HEK293 (cell line): ENCODE measurements around the gene MKI67.

ENCODE experiments used
- CTCF ChIA-PET: fragments of 350-600 bp; formaldehyde crosslinking; extraction: SDS; loops from one replicate; lab custom pipeline; 2021; ENCODE audit warnings: antibody characterized with exemption; lab: Yijun Ruan, JAX
- POLR2A ChIA-PET: fragments of 300-600 bp; formaldehyde crosslinking; extraction: SDS; loops from one replicate; lab custom pipeline; 2020; ENCODE audit warnings: antibody characterized with exemption, inconsistent platforms; lab: Yijun Ruan, JAX
- H3K27ac ChIP-seq: fragments of 200-500 bp; sonication (Bioruptor generic); 2 replicates; pipeline ENCODE4 v1.5.1; 2014; ENCODE audit warnings: low read depth, low read length, control low read depth, inconsistent platforms; ENCODE audit errors: extremely low read depth
- H3K36me3 ChIP-seq, 2 experiments: fragments of 200-500 bp in 1 of 2; sonication (Bioruptor generic) in 1 of 2; 1 replicate in 1 of 2; 2 replicates in 1 of 2; pipeline ENCODE4 v1.5.1; 2014 to 2017; ENCODE audit warnings: inconsistent platforms in 2 of 2, low read length in 2 of 2; ENCODE audit not compliant: control insufficient read depth in 2 of 2, insufficient read depth in 1 of 2
- H3K4me1 ChIP-seq: fragments of 200-500 bp; sonication (Bioruptor generic); 2 replicates; pipeline ENCODE4 v1.5.1; 2014; ENCODE audit warnings: mild to moderate bottlenecking, low read length, inconsistent platforms; ENCODE audit not compliant: control insufficient read depth, insufficient read depth
- H3K4me3 ChIP-seq: 2 replicates; pipeline ENCODE4 v1.5.1; 2011; ENCODE audit warnings: low read depth, mild to moderate bottlenecking, control low read depth, low read length, moderate library complexity
- H3K9me3 ChIP-seq: fragments of 200-500 bp; sonication (Bioruptor generic); 2 replicates; pipeline ENCODE4 v1.5.1; 2014; ENCODE audit warnings: low read depth, low read length, inconsistent platforms; ENCODE audit not compliant: control insufficient read depth, insufficient read depth
- ATF2 ChIP-seq: fragments of 450-650 bp; formaldehyde crosslinking; IDR thresholded peaks from 2 replicates; pipeline ENCODE4 v1.5.1; 2016; ENCODE audit warnings: missing biosample characterization, missing genetic modification characterization, low read depth
- GLIS2 ChIP-seq: fragments of 450-650 bp; formaldehyde crosslinking; IDR thresholded peaks from 2 replicates; pipeline ENCODE4 v1.5.1; 2016; ENCODE audit warnings: missing biosample characterization, missing genetic modification characterization
- HOXD13 ChIP-seq: sonication (generic); formaldehyde crosslinking; IDR thresholded peaks from 2 replicates; pipeline ENCODE4 v1.8.0; 2022; ENCODE audit warnings: missing genetic modification reagents, borderline replicate concordance
- RBAK ChIP-seq: fragments of 450-650 bp; formaldehyde crosslinking; IDR thresholded peaks from 2 replicates; pipeline ENCODE4 v1.5.1; 2016; ENCODE audit warnings: missing biosample characterization, missing genetic modification characterization
- ZBTB21 ChIP-seq: fragments of 450-650 bp; formaldehyde crosslinking; IDR thresholded peaks from 2 replicates; pipeline ENCODE4 v1.5.1; 2017; ENCODE audit warnings: missing biosample characterization, missing genetic modification characterization
- ZEB2 ChIP-seq: fragments of 450-650 bp; formaldehyde crosslinking; IDR thresholded peaks from 2 replicates; pipeline ENCODE4 v1.5.1; 2016; ENCODE audit warnings: missing biosample characterization, missing genetic modification characterization
- ZFHX2 ChIP-seq: fragments of 450-650 bp; formaldehyde crosslinking; conservative IDR thresholded peaks from 2 replicates; pipeline ENCODE4 v1.5.1; 2016; ENCODE audit warnings: missing biosample characterization, missing genetic modification characterization
- ZNF18 ChIP-seq: fragments of 450-650 bp; formaldehyde crosslinking; IDR thresholded peaks from 2 replicates; pipeline ENCODE4 v1.5.1; 2016; ENCODE audit warnings: missing biosample characterization, missing genetic modification characterization
- ZNF26 ChIP-seq: fragments of 450-650 bp; formaldehyde crosslinking; IDR thresholded peaks from 2 replicates; pipeline ENCODE4 v1.5.1; 2016; ENCODE audit warnings: missing biosample characterization, missing genetic modification characterization
- ZNF292 ChIP-seq: fragments of 450-650 bp; formaldehyde crosslinking; IDR thresholded peaks from 2 replicates; pipeline ENCODE4 v1.5.1; 2016; ENCODE audit warnings: low read depth, missing biosample characterization, missing genetic modification characterization, borderline replicate concordance
- ZNF404 ChIP-seq: fragments of 450-650 bp; formaldehyde crosslinking; IDR thresholded peaks from 2 replicates; pipeline ENCODE4 v1.5.1; 2017; ENCODE audit warnings: missing biosample characterization, missing genetic modification characterization
- ZNF518A ChIP-seq: fragments of 450-650 bp; formaldehyde crosslinking; conservative IDR thresholded peaks from 2 replicates; pipeline ENCODE4 v1.5.1; 2016; ENCODE audit warnings: low read depth, missing biosample characterization, missing genetic modification characterization
- ZNF610 ChIP-seq: fragments of 450-650 bp; formaldehyde crosslinking; IDR thresholded peaks from 2 replicates; pipeline ENCODE4 v1.5.1; 2016; ENCODE audit warnings: missing biosample characterization, missing genetic modification characterization, borderline replicate concordance
- ZNF626 ChIP-seq: fragments of 450-650 bp; sonication (Bioruptor Pico); formaldehyde crosslinking; IDR thresholded peaks from 2 replicates; pipeline ENCODE4 v1.5.1; 2018; ENCODE audit warnings: missing biosample characterization, missing genetic modification characterization, inconsistent platforms
- ZNF670 ChIP-seq: fragments of 450-650 bp; formaldehyde crosslinking; IDR thresholded peaks from 2 replicates; pipeline ENCODE4 v1.5.1; 2016; ENCODE audit warnings: missing biosample characterization, missing genetic modification characterization, low read depth

The MKI67 gene

GRCh38 chr10:128047351-128047750, 78.9 kb downstream of the MKI67 start (continued):
- TF ChIP-seq ZNF26 (tag by site-specific recombination) (no peak), ZBTB21 (tag by site-specific recombination) (no peak), ZFHX2 (tag by site-specific recombination) (peak; percentile 90), ZNF404 (tag by site-specific recombination) (no peak), ZNF670 (tag by site-specific recombination) (no peak), ZNF610 (tag by site-specific recombination) (no peak), ATF2 (no peak), ZNF18 (no peak), ZNF518A (tag by site-specific recombination) (no peak), ZNF292 (tag by site-specific recombination) (no peak), RBAK (tag by site-specific recombination) (no peak)

- TF ChIP-seq ZEB2 (tag by site-specific recombination), result no peak
- no peak for TF ChIP-seq HOXD13 (CRISPR knock-in tag)
- TF ChIP-seq GLIS2 (tag by site-specific recombination), result no peak
- TF ChIP-seq ZNF626, result no peak
- Histone ChIP-seq H3K36me3 (peaks cover 0 to 7% of the 10 kb centered on the region in 2 experiments; a peak in 1 of 3 replicates), H3K4me3 (no peak overlapping the region), H3K4me1 (peaks cover 3% of the 10 kb centered on the region), H3K27ac (no peak overlapping the region; the same call in 1 of the 2 replicates), H3K9me3 (no peaks in the 10 kb centered on the region)
- ChIA-PET CTCF (interaction anchor here (4.9 kb wide), 1 partner anchor 12 kb away, joined by 35 read pairs; no protein-coding TSS in a partner anchor), POLR2A (interaction anchor here (0.7 to 1.1 kb wide), 2 partner anchors 15 to 38 kb away, joined by 3 read pairs; no protein-coding TSS in a partner anchor)
Observed at GRCh38 chr10:128046953-128047290, 79.3 kb downstream of the MKI67 start.
